MM.1S (cell line): ENCODE results near the gene HBS1L.

ENCODE experiments used
- EZH2 ChIP-seq: fragments of 300-600 bp; sonication (generic); optimal IDR thresholded peaks from 2 replicates; pipeline ENCODE3; 2017; ENCODE audit warnings: low read depth, mild to moderate bottlenecking, antibody characterized with exemption, low read length, mixed read lengths
- TF ChIP-seq, protein P1 (sequence below): fragments of 300-600 bp; sonication (generic); IDR thresholded peaks from 2 replicates; pipeline ENCODE4 v1.5.1; 2016; ENCODE audit warnings: antibody characterized with exemption, low read length, mixed read lengths

DNA sequence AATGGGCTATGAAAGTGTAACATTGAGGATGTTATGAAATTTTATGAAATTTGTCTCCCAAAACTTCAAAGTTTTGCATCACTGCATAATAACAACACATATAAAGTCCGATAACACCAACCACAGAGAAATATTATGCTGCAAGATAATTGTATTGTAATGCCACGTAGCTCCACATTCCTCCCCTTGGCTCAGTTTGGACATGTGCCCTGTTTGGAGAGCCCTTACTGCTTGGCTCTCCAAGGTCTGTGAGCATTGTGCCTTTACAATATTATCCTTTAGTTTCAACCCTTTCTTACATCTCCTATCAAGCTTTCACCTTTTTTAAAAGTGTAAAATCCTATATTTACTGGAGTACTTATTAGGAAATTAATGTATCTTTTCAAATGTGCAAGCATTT is 10.8 kb downstream of the HBS1L start:
- TF ChIP-seq, protein P1, sequence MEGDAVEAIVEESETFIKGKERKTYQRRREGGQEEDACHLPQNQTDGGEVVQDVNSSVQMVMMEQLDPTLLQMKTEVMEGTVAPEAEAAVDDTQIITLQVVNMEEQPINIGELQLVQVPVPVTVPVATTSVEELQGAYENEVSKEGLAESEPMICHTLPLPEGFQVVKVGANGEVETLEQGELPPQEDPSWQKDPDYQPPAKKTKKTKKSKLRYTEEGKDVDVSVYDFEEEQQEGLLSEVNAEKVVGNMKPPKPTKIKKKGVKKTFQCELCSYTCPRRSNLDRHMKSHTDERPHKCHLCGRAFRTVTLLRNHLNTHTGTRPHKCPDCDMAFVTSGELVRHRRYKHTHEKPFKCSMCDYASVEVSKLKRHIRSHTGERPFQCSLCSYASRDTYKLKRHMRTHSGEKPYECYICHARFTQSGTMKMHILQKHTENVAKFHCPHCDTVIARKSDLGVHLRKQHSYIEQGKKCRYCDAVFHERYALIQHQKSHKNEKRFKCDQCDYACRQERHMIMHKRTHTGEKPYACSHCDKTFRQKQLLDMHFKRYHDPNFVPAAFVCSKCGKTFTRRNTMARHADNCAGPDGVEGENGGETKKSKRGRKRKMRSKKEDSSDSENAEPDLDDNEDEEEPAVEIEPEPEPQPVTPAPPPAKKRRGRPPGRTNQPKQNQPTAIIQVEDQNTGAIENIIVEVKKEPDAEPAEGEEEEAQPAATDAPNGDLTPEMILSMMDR = no peak
- TF ChIP-seq EZH2 = no peak
